Measurements from ENCODE around the gene MAGI1.
A peak's percentile ranks its signal among the peaks of the same experiment; 100 is the strongest.
"Not testable (repeated sequence)": the region's sequence is repeated elsewhere in the genome, so short reads cannot be mapped to it uniquely, and the experiment has no call there.

The MAGI1 gene

DNA sequence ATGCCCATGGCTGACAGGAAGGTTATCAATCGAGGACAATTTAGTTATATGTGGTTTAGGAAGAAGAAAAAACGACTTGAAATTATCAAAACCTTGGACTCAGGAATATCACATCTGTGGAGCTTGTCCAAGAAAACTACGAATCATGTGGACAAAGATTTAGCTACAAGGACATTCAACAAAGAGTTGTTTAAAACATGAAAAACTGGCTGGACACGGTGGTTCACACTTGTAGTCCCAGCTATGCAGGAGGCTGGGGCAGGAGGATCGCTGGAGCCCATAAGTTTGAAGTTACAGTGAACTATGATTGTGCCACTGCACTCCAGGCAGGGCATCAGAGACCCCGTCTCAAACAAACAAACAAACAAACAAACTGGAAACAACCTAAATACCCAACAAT is 142.4 kb downstream of the MAGI1 start:
- DNase-seq, result no peak

DNA sequence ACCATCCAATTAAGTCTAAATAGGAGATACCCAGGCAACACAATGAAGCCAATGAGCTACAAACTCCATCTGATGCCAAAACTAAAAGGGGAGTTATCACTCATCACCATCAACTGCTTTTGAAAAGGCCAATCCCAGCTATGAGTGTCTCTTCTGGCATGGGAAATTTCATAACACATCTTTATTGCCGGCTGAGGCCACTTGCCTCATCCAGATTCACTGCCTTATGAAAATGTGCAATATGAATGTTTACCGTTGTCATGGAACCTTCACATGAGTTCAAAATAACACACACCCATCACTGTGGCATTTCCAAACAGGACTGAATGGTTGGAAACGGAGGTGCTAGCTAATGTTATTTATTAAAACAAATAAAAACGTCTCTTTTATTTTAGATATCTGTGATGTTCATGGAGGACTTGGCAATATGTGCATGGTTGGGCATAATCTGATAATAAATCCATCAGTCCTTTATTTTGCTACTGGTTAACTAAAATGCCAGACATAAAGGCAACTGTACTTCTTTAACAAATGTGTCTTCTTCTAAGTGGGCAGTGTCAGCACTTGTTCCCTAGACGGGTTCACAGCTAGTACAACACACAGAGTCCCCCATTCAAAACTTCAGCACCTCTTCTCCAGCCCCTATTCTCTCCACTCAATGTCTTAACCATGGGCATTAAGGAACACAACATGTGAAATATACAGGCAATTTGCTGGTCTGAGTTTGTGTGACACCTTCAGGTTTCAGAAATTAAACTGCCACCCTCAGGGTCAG is 143.9 kb downstream of the MAGI1 start:
- no peak for DNase-seq

DNA sequence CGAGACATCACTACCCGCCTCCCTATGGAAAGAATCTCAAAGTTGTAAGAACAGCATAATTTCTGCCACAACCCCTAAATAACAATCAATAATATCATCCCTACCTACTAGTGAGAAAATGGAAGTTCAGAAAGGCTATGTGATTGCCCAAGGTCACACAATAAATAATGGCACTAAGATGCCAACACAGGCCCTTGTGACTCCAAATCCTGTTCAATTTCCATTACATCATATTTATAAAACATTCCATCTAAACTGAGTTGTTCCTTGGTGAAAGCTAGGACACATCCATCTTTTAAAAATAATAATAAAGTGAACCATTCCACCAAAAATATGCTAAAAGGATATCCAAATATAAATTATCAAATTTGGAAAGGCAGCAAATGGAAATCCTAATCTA is 144.6 kb downstream of the MAGI1 start:
- DNase-seq, result no peak

- no peak for DNase-seq
Observed at GRCh38 chr3:65893631-65894030, 145.1 kb downstream of the MAGI1 start.

GRCh38 chr3:65891477-65891876 is 147.2 kb downstream of the MAGI1 start:
- DNase-seq, result not testable (repeated sequence)

DNA sequence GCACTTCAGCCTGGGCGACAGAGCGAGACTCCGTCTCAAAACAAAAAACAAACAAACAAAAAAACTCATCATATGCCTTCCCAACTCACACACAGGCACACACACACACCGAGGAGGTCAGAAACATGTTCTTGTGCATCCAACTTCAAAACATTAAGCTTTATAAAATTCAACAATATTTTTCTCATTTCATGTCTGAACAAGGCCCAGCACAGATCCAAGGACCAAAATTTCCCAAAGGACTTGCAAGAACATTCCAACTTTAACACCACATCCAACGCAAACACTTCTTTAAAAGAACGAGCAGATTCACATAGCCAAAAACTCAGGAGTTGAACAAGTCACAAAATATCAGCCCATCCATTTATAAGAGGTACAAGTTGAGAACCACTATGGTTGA is 148.4 kb downstream of the MAGI1 start:
- no peak for DNase-seq

DNA sequence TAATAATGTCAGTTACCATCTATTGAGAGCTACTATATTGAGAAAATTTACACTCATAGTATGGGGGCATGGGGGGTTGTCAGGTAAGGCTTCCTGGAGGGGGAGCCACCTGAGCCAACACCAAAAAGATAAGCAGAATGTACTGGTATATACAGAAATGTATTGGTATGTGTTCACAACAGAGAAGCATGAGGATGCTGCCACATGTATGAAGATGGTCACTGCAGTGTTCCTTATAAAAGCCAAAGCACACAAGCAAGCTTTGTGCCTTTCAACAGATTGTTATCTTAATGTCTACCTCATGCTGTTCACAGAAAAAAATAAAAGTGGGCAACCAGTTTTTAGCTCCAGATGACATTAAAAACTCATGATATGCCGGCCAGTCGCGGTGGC is 149.0 kb downstream of the MAGI1 start:
- no peak for DNase-seq

DNA sequence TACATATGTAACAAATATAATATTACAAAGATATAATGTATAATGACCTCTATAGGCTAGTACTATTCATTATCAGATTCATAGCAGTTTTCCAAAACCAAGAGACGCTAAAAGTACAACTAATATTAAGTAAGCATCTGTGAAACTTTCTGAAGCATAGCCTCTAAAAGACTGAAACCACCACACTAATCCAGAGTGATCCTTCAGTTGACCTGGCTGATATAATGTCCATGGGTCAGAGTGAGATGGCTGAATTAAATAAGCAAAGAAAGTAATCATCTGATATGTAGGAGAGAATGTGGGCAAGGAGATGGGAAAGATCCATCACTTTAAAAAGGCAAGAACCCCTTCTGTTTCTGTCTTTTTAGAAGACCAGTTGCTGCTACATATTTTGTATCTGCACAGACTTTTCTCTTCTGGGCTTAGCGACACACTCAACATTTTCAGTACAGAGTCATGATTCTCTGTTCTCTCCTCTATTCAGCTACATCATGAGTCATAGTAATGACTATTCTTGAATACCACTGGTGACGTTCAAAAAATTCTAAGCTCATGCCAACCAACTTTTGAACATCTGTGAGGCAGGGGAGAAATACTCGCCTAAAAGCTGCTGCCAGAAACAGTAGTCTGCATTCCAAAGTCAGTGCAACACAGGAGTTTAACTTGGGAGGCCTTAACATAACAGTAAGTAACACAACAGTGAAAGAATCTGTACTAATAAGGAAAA is 149.6 kb downstream of the MAGI1 start:
- no peak for DNase-seq

DNA sequence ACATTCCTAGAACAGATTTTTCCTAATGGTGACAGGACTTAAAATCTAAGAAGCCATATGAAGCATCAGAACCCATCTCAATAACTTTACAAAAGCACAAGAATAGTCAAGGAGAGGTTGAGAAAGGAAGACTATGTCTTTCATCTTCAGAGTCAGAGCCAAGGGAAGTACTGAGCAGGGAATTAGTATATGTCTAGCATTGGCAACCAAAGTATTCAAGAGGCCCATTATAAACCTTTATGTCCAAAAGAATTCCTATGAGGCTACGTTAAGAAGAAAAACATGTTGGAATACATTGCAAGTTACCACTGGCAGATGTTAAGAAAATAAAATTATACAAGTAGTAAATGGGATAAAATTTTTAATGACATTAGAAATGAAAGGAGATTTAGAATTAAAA is 150.5 kb downstream of the MAGI1 start:
- no peak for DNase-seq

- DNase-seq, result no peak
Observed at GRCh38 chr3:65886391-65886790, 152.3 kb downstream of the MAGI1 start.

GRCh38 chr3:65884071-65884470 is 154.6 kb downstream of the MAGI1 start:
- no peak for DNase-seq

DNA sequence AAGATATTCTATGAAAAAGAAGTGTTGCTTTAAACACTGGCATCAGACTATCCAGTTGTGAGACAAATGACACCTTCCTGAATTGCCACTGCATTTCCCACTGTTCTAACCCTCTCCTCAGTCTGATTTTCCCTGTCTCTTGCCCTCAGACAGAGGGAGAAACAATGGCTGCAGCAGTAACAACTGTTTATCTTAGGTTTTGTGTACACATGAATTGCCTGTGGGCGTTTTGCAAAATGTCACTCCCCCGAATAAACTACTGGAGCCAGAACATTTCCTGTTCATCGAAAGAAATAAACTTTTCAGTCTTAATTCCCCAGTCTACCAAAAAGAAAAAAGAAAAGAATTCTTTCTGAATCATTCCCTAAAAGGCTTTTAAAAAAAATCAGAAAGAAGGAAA is 155.1 kb downstream of the MAGI1 start:
- no peak for DNase-seq

DNA sequence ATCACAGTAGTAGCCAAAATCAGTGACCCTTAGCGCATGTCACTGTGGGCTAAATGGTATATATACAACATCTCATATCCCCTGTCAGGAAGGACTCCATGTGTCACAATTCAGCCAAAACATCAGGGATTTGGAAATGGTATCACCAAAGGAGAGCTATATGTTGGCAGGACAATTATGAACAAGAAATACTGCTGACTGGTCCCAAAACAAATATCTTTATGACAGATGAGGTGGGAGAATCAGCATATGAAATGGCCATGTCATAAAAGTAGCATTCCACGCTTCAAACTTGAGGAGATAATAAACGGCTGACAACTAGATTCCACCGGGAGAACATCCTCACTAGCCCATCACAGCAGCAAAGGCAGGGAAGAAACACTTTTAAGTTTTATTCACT is 158.4 kb downstream of the MAGI1 start:
- DNase-seq, result no peak

GRCh38 chr3:65879372-65879771 is 159.3 kb downstream of the MAGI1 start:
- no peak for DNase-seq

- no peak for DNase-seq
Observed at GRCh38 chr3:65878831-65879230, 159.9 kb downstream of the MAGI1 start.

DNA sequence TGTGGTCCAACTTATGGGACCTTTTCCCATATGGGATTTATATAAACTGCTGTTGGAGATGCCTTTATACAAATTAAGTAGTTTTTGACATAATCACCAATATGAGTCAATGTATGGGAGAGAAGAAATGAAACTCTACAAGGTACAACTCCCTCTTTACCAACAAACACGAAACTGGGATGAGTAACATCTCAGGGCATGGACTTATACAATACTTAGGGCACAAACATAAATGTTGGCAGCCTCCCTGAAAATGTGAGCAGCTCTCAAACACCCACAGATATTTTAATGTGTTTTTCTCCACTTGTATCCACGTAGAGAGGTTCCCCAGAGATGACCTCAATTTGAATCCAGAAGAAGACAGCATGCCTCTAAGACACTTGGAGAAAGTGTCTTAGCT is 161.6 kb downstream of the MAGI1 start:
- DNase-seq, result no peak

- no peak for DNase-seq
Observed at GRCh38 chr3:65876028-65876420, 162.7 kb downstream of the MAGI1 start.

GRCh38 chr3:65875393-65876027 is 163.2 kb downstream of the MAGI1 start:
- DNase-seq, result no peak

GRCh38 chr3:65873869-65874268 is 164.8 kb downstream of the MAGI1 start:
- no peak for DNase-seq

GRCh38 chr3:65873028-65873427 is 165.7 kb downstream of the MAGI1 start:
- DNase-seq, result no peak

- peak; percentile 78 for DNase-seq
Observed at GRCh38 chr3:65871305-65872141, 167.2 kb downstream of the MAGI1 start.

DNA sequence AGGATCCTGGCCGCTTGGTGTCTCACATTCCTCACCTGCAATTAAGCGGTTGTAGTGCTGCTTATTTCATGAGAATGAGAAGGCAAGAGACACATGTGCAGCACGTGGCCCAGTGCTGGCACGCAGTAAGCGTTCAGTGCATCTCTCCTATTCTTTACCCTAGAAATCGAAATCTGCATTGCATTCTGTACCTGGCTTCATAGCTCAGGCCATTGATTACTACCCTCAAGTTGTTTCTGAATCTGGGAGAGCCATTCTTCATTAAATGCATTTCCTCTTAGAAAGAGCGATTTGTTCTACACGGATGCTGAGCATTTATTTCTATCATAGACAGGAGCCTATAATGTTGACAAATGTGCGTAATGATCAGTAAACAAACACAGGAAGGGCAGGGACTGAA is 168.9 kb downstream of the MAGI1 start:
- DNase-seq, result no peak

All from NCI-H2171 treated with DMSO at 0.1 percent for 48 hours (cell line).